Measurements from ENCODE around the gene ATP13A3. TPM values are rescaled to one million over a fixed set of nuclear protein-coding genes. Genes with fewer than 3 reads are reported as not detected.

Gene ATP13A3
- total and polyA plus RNA-seq, 2 donors (not counting 1 experiment from before 2014, with no cell fraction given), result 6.1 to 61.1 TPM

DNA sequence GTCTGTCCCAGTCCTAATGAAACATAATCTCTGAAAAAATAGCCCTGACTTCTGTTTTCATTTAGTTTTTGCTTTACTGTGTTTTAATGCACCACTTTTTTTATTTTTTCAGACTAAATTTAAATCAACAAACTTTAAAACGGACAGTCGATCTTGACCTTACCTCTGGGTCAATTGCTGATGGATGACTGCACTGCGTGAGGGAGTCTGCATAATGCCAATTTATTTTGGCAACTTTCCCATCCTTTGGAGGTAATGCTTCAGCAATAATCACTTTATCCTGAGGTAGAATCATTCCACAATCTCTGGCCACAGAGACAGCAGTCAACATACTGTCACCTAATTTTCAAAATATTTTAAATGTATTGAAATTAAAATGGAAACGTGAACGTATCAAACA is 55.2 kb downstream of the ATP13A3 start:
- no peaks in the 10 kb centered on the region for H4K20me1 ChIP-seq (ENCODE audit: control insufficient read depth, insufficient read depth, low read length, poor library complexity, severe bottlenecking)
- ATAC-seq (ENCODE audit: low read depth) (no peak), DNase-seq (no peak)
- H3K36me3 ChIP-seq (replicated peaks in 1 of 2; ENCODE audit: control extremely low read depth in 1 of 2, control insufficient read depth in 1 of 2, extremely low read depth in 1 of 2, insufficient read depth in 2 of 2, low read length in 1 of 2), result peaks cover 24 to 47% of the 10 kb centered on the region in 2 experiments
- H3K27ac ChIP-seq (ENCODE audit: low read length in 2 of 2), result no peak overlapping the region
- ChIA-PET CTCF (no interaction called here), POLR2A (no interaction called here)
- TF ChIP-seq EZH2 (IDR thresholded peaks at IDR 0.05; ENCODE audit: borderline replicate concordance, insufficient read depth, low read depth, low read length, poor library complexity, severe bottlenecking), result no peak
- TF ChIP-seq, protein P1, sequence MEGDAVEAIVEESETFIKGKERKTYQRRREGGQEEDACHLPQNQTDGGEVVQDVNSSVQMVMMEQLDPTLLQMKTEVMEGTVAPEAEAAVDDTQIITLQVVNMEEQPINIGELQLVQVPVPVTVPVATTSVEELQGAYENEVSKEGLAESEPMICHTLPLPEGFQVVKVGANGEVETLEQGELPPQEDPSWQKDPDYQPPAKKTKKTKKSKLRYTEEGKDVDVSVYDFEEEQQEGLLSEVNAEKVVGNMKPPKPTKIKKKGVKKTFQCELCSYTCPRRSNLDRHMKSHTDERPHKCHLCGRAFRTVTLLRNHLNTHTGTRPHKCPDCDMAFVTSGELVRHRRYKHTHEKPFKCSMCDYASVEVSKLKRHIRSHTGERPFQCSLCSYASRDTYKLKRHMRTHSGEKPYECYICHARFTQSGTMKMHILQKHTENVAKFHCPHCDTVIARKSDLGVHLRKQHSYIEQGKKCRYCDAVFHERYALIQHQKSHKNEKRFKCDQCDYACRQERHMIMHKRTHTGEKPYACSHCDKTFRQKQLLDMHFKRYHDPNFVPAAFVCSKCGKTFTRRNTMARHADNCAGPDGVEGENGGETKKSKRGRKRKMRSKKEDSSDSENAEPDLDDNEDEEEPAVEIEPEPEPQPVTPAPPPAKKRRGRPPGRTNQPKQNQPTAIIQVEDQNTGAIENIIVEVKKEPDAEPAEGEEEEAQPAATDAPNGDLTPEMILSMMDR (IDR thresholded peaks at IDR 0.05), result no peak
- intact Hi-C loops (cut with micrococcal nuclease), result no loop called here
- Mint-ChIP-seq H3K4me3 (no peak overlapping the region), H3K27me3 (no peaks in the 10 kb centered on the region), H3K9me3 (ENCODE audit: insufficient read depth) (no peaks in the 10 kb centered on the region), H3K27ac (no peak overlapping the region), H3K4me1 (no peaks in the 10 kb centered on the region)
- no peaks in the 10 kb centered on the region for H3K27me3 ChIP-seq (replicated peaks in 1 of 4; ENCODE audit: control extremely low read depth in 1 of 4, control insufficient read depth in 3 of 4, insufficient read depth in 4 of 4, low read length in 3 of 4)
- H3K79me2 ChIP-seq (ENCODE audit: control insufficient read depth, insufficient read depth, low read length), result no peaks in the 10 kb centered on the region
- H3K4me2 ChIP-seq (replicated peaks; ENCODE audit: low read depth, low read length, poor library complexity, severe bottlenecking), result no peak overlapping the region
- 100% methylated on average over 1 of the region's 5 CpGs for WGBS (ENCODE audit: insufficient coverage)
- H2AFZ ChIP-seq (ENCODE audit: insufficient read depth, low read depth, low read length, poor library complexity, severe bottlenecking), result no peak overlapping the region
- H3K4me3 ChIP-seq (ENCODE audit: control extremely low read depth in 1 of 5, extremely low read depth in 1 of 5, insufficient read depth in 1 of 5, low read depth in 2 of 5, low read length in 4 of 5), result no peak overlapping the region
- no peaks in the 10 kb centered on the region for H3K9me3 ChIP-seq (ENCODE audit: control extremely low read depth in 1 of 3, control insufficient read depth in 2 of 3, insufficient read depth in 1 of 3, low read length in 2 of 3)
- H3K9ac ChIP-seq (ENCODE audit: low read length), result no peak overlapping the region
- no peaks in the 10 kb centered on the region for H3K4me1 ChIP-seq (ENCODE audit: control insufficient read depth in 2 of 2, insufficient read depth in 2 of 2, low read length in 2 of 2)

DNA sequence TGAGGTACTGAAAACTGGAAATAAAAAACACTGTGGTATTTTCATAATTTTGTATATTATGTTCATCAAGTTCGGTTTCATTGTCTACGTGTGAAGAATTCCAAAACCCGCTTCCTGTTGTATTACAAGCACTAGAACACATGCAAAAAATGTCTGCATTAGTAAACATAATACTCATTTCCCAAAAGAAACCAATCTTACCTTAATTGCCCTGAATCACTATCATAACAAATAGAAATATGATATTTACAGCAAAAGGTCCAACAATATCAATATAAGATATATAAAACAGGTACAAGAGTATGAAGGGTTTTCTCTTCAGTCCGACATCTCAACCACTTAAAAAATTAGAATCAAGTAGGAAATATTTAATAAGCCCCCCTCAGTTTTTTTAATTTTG is 61.4 kb downstream of the ATP13A3 start:
- Histone ChIP-seq H3K27ac (ENCODE audit: low read length in 2 of 2) (no peak overlapping the region), H3K4me2 (replicated peaks; ENCODE audit: low read depth, low read length, poor library complexity, severe bottlenecking) (no peak overlapping the region), H3K4me1 (ENCODE audit: control insufficient read depth in 2 of 2, insufficient read depth in 2 of 2, low read length in 2 of 2) (no peaks in the 10 kb centered on the region), H3K27me3 (replicated peaks in 1 of 4; ENCODE audit: control extremely low read depth in 1 of 4, control insufficient read depth in 3 of 4, insufficient read depth in 4 of 4, low read length in 3 of 4) (no peaks in the 10 kb centered on the region), H3K9ac (ENCODE audit: low read length) (no peak overlapping the region), H4K20me1 (ENCODE audit: control insufficient read depth, insufficient read depth, low read length, poor library complexity, severe bottlenecking) (no peaks in the 10 kb centered on the region), H3K4me3 (ENCODE audit: control extremely low read depth in 1 of 5, extremely low read depth in 1 of 5, insufficient read depth in 1 of 5, low read depth in 2 of 5, low read length in 4 of 5) (no peak overlapping the region), H3K9me3 (ENCODE audit: control extremely low read depth in 1 of 3, control insufficient read depth in 2 of 3, insufficient read depth in 1 of 3, low read length in 2 of 3) (no peaks in the 10 kb centered on the region), H3K36me3 (replicated peaks in 1 of 2; ENCODE audit: control extremely low read depth in 1 of 2, control insufficient read depth in 1 of 2, extremely low read depth in 1 of 2, insufficient read depth in 2 of 2, low read length in 1 of 2) (peaks cover 11 to 26% of the 10 kb centered on the region in 2 experiments), H2AFZ (ENCODE audit: insufficient read depth, low read depth, low read length, poor library complexity, severe bottlenecking) (no peak overlapping the region), H3K79me2 (ENCODE audit: control insufficient read depth, insufficient read depth, low read length) (no peaks in the 10 kb centered on the region)
- H3K4me1 Mint-ChIP-seq, result no peaks in the 10 kb centered on the region
- POLR2A ChIA-PET, result no interaction called here
- no peaks in the 10 kb centered on the region for H3K27me3 Mint-ChIP-seq
- no peak for TF ChIP-seq EZH2 (IDR thresholded peaks at IDR 0.05; ENCODE audit: borderline replicate concordance, insufficient read depth, low read depth, low read length, poor library complexity, severe bottlenecking)
- TF ChIP-seq, protein P1 (IDR thresholded peaks at IDR 0.05), result no peak
- H3K4me3 Mint-ChIP-seq, result no peak overlapping the region
- WGBS (ENCODE audit: insufficient coverage), result no CpG with 5 or more reads among the region's 4 CpGs
- CTCF ChIA-PET, result interaction anchor here (1.1 kb wide), 1 partner anchor 18 kb away, joined by 3 read pairs; no protein-coding TSS in a partner anchor
- no peaks in the 10 kb centered on the region for H3K9me3 Mint-ChIP-seq (ENCODE audit: insufficient read depth)
- no peak overlapping the region for H3K27ac Mint-ChIP-seq
- intact Hi-C loops (cut with micrococcal nuclease), result no loop called here
- no peak for ATAC-seq (ENCODE audit: low read depth)
- no peak for DNase-seq

Measured in B cell (primary cell).